ENCODE results near the gene RALGAPA2. TPM values are rescaled to one million over a fixed set of nuclear protein-coding genes. Genes with fewer than 3 reads are reported as not detected.

Gene RALGAPA2
- total RNA-seq, 4 donors from 2014 or later = 29.4 to 78.2 (median 43.2) TPM

DNA sequence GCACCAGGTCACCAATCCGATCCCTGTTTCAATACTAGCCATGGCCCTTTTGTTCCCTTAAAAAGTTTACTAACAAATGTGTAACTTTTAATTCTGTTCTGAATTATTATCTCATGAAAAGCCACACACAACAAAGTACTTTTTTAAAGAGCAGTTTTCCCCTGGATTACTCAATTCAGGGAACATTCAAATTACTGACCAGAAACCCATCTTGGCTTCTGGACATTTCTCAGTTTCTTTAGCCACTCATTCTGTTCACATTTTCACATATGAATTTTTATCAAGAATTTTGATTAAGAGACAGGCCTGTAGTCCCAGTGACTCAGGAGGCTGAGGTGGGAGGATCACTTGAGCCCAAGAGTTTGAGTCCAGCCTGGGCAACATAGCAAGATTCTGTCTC, 297.1 kb downstream of the RALGAPA2 start:
- TF ChIP-seq, protein P1, sequence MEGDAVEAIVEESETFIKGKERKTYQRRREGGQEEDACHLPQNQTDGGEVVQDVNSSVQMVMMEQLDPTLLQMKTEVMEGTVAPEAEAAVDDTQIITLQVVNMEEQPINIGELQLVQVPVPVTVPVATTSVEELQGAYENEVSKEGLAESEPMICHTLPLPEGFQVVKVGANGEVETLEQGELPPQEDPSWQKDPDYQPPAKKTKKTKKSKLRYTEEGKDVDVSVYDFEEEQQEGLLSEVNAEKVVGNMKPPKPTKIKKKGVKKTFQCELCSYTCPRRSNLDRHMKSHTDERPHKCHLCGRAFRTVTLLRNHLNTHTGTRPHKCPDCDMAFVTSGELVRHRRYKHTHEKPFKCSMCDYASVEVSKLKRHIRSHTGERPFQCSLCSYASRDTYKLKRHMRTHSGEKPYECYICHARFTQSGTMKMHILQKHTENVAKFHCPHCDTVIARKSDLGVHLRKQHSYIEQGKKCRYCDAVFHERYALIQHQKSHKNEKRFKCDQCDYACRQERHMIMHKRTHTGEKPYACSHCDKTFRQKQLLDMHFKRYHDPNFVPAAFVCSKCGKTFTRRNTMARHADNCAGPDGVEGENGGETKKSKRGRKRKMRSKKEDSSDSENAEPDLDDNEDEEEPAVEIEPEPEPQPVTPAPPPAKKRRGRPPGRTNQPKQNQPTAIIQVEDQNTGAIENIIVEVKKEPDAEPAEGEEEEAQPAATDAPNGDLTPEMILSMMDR (IDR thresholded peaks at IDR 0.05; ENCODE audit: low read depth) = no peak

DNA sequence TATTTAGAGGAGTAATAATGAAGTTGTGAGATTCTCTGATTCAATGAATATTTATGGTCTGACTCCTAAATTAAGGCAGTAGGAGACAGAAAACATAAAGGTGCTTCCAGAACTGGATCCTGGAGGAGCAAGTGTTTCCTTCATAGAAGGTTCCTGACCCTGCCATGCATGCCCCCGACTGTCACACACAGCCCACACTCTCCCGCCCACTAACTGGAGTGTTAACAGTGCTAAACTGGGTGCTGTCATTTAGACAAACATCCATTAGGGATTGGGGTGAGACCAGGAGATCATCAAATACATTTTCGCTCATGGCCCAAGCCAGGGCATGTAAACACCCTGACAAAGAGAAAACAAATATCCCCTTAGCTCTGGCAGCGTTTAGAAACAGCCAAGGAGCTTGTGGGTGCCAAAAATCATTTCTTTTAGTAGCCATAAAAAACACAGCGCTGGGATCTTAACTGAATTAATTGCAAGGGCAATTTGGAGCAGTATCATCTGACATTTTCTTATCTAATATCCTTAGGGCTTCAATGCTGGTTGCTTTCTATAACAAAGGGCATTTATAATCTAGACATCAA, 297.7 kb downstream of the RALGAPA2 start:
- TF ChIP-seq, protein P1 (IDR thresholded peaks at IDR 0.05; ENCODE audit: low read depth) = no peak

DNA sequence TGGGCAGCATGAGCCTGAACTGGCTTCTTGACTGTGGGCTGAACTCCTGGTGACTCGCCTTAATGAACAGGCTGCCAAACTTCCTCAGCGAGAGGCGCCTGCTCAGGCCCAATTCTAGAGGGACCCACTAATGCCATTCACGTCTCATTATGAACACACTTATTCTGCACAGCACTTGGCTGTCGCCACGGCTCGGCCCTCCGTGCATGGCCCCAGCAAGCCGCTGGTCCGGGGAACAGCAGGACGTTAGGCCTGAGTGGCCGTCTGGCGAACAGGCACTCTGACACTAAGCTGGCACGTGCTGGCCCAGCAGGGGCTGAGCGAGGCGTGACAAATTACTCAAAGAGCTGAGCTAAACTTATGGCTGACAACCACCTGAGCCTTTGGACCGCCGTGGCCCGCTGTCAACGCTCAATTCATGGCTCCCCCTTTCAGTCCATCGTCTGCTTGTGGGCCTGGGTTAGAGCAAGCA, 298.6 kb downstream of the RALGAPA2 start:
- TF ChIP-seq, protein P1 (IDR thresholded peaks at IDR 0.05; ENCODE audit: low read depth) = no peak

DNA sequence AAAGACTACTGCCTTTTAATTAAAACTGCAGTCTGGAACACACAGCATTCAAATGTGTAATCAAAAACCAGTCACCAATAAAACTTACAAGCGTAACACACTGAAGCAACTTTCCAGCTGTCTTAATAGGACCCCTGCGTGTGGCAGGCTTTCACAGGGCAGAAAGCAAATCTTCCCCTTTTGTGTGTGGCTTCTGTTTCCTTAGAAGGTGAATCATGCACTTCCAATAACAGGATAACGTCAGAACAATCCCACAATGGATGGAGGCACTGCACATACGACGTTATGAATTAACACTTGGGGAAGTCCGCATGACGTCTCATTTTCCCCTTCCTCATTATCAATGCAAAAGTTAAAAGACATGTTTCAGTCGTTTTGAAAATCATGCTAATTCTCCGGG, 299.7 kb downstream of the RALGAPA2 start:
- TF ChIP-seq, protein P1 (IDR thresholded peaks at IDR 0.05; ENCODE audit: low read depth) = no peak

DNA sequence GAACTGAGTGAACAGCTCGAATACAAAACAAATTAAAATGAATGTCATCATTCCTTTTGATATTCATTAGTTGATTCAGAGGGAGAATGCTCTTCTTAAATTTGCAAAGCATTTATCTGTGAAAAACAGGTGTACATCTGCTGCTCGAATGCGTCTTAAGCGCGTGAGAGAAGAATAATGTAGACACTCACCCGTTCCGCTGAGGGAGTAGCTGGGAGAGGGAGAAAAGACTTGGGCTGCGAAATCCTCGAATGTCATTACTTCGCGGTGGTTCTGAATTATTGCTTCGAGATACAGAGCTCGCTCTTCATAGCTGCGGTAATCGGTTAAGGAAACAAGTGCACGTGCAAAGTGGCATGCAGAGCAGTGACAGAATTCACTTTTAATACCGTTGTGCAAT, 300.6 kb downstream of the RALGAPA2 start:
- TF ChIP-seq, protein P1 (IDR thresholded peaks at IDR 0.05; ENCODE audit: low read depth) = no peak

DNA sequence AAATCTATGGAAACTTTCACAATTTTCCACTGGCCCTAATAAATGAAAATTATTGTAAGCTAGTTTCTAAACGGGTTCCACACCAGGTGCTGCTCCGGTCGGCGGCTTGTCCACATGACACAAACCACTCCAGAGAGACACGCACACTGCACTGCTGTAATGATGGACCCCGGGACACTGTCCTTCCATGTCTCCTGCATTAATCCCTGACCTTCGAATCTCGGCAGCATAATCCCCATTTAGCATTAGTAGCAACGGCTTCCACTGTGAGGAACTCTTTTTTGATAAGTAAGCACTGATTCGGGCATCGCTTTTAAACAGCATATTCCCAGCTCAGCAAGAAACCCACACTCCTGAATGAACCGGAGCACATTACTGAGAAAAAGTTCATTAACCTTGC, 301.0 kb downstream of the RALGAPA2 start:
- TF ChIP-seq, protein P1 (IDR thresholded peaks at IDR 0.05; ENCODE audit: low read depth) = no peak

DNA sequence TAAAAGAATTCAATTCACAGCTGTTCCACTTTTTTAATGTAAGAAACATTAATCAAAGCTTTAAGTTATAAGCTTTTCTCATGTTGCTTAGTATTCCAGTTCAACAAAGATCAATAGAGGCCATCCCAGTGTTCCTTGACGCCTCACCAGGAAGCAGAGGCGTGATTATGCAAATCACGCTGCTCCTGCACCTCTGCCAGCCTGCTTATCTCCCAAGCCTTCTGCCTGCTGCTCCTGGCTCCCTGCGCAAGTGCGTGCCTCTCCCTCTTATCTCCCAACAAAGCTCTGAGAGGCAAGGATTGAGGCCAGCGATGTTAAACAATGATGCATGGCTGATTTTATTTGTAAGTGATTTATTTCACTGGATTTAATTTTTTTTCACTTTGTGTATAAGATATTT, 301.8 kb downstream of the RALGAPA2 start:
- TF ChIP-seq, protein P1 (IDR thresholded peaks at IDR 0.05; ENCODE audit: low read depth) = no peak
